GM15510 (cell line): ENCODE measurements around the gene ADAMTSL2.

ENCODE experiments used
- POLR2A ChIP-seq: IDR thresholded peaks from 3 replicates; pipeline ENCODE4 v1.6.1; 2011; ENCODE audit warnings: borderline replicate concordance; ENCODE audit not compliant: insufficient read length; ENCODE audit errors: extremely low read depth

Gene ADAMTSL2

GRCh38 chr9:133584559-133585476 lies 50.3 kb downstream of the ADAMTSL2 start:
- no peak for TF ChIP-seq POLR2A

GRCh38 chr9:133585481-133586351 lies 51.2 kb downstream of the ADAMTSL2 start:
- TF ChIP-seq POLR2A = no peak

GRCh38 chr9:133587051-133587450 lies 52.5 kb downstream of the ADAMTSL2 start:
- TF ChIP-seq POLR2A = no peak

- no peak for TF ChIP-seq POLR2A
Measured at GRCh38 chr9:133587466-133587865, 53.0 kb downstream of the ADAMTSL2 start.

- TF ChIP-seq POLR2A = no peak
Measured at GRCh38 chr9:133589454-133590227, 55.1 kb downstream of the ADAMTSL2 start.

GRCh38 chr9:133590231-133590855 lies 55.8 kb downstream of the ADAMTSL2 start:
- no peak for TF ChIP-seq POLR2A

GRCh38 chr9:133591116-133591910 lies 56.8 kb downstream of the ADAMTSL2 start:
- no peak for TF ChIP-seq POLR2A

GRCh38 chr9:133591985-133592384 lies 57.5 kb downstream of the ADAMTSL2 start:
- TF ChIP-seq POLR2A = no peak

GRCh38 chr9:133592731-133593409 lies 58.4 kb downstream of the ADAMTSL2 start:
- TF ChIP-seq POLR2A = no peak

- TF ChIP-seq POLR2A = no peak
Measured at GRCh38 chr9:133593587-133594253, 59.2 kb downstream of the ADAMTSL2 start.

GRCh38 chr9:133594310-133594709 lies 59.8 kb downstream of the ADAMTSL2 start:
- no peak for TF ChIP-seq POLR2A

- no peak for TF ChIP-seq POLR2A
Measured at GRCh38 chr9:133595910-133596309, 61.4 kb downstream of the ADAMTSL2 start.

- no peak for TF ChIP-seq POLR2A
Measured at GRCh38 chr9:133597316-133597957, 62.9 kb downstream of the ADAMTSL2 start.

GRCh38 chr9:133598978-133599377 lies 64.5 kb downstream of the ADAMTSL2 start:
- TF ChIP-seq POLR2A = no peak
